Gastroesophageal sphincter (tissue), 4 donors: Measurements from ENCODE around the gene YEATS2. TPM values are rescaled to one million over a fixed set of nuclear protein-coding genes. Genes with fewer than 3 reads are reported as not detected.

Source experiments
- ATAC-seq: fragments of 150-250 bp; one replicate; pipeline ENCODE4 v1.9.1; 2016; ENCODE audit warnings: mild to moderate bottlenecking, moderate library complexity
- H3K27ac ChIP-seq, 4 donors: fragments of 200-600 bp; sonication (generic) in 3 of 4; 1 replicate in 3 of 4; 2 replicates in 1 of 4; pipeline ENCODE4 v1.5.1; 2016 to 2019
- H3K27me3 ChIP-seq: fragments of 200-600 bp; sonication (generic); one replicate; pipeline ENCODE4 v1.5.1; 2019
- H3K36me3 ChIP-seq, 2 donors: fragments of 200-600 bp; sonication (generic); one replicate each; pipeline ENCODE4 v1.5.1; 2019; ENCODE audit warnings: control low read depth in 1 of 2
- H3K4me1 ChIP-seq, 3 donors: fragments of 200-600 bp; sonication (generic); 1 replicate in 2 of 3; 2 replicates in 1 of 3; pipeline ENCODE4 v1.5.1; 2016 to 2019; ENCODE audit warnings: control low read depth in 2 of 3
- H3K4me3 ChIP-seq, 2 donors: fragments of 200-600 bp; sonication (generic); one replicate each; pipeline ENCODE4 v1.5.1; 2019; ENCODE audit warnings: mild to moderate bottlenecking in 1 of 2, moderate library complexity in 1 of 2
- H3K9me3 ChIP-seq, 3 donors: fragments of 200-600 bp; sonication (generic); one replicate each; pipeline ENCODE4 v1.5.1; 2017 to 2019; ENCODE audit warnings: control low read depth in 2 of 3
- CTCF ChIP-seq, 4 experiments: fragments of 200-600 bp in 2 of 4; fragments of 450-650 bp in 2 of 4; sonication (generic) in 1 of 4; IDR thresholded peaks; one replicate each; pipeline ENCODE4 v1.5.1; 2017 to 2019; ENCODE audit warnings: antibody characterized with exemption in 4 of 4, mild to moderate bottlenecking in 2 of 4, moderate library complexity in 2 of 4
- EP300 ChIP-seq: sonication (generic); formaldehyde crosslinking; IDR thresholded peaks from one replicate; pipeline ENCODE4 v1.6.1; 2017; ENCODE audit warnings: antibody characterized with exemption, mild to moderate bottlenecking
- POLR2A ChIP-seq, 2 donors: fragments of 450-650 bp; IDR thresholded peaks; one replicate each; pipeline ENCODE4 v1.6.1; 2017; ENCODE audit warnings: antibody characterized with exemption in 2 of 2, mild to moderate bottlenecking in 2 of 2, moderate library complexity in 1 of 2
- POLR2AphosphoS5 ChIP-seq: sonication (generic); formaldehyde crosslinking; IDR thresholded peaks from one replicate; pipeline ENCODE4 v1.6.1; 2017; ENCODE audit warnings: antibody characterized with exemption
- WGBS, 2 donors: methylation state at CpG; one replicate each; pipeline ENCODE4 v1.1.5; 2018; ENCODE audit warnings: low coverage in 1 of 2; 5-methylcytosine and 5-hydroxymethylcytosine counted together
- total RNA-seq, 4 donors: library from RNA; depleted of rRNA; stranded (reverse); fragments of >200 nt; gene quantifications; one replicate each; pipeline ENCODE4 v1.1.0, GENCODE V29; 2016

YEATS2 gene
- total RNA-seq, 4 donors from 2014 or later: 19.3 to 33.1 (median 27.6) TPM

GRCh38 chr3:183828538-183828870 is 130.9 kb downstream of the YEATS2 start:
- Histone ChIP-seq H3K27me3 (no peaks in the 10 kb centered on the region), H3K4me3 (no peak overlapping the region), H3K27ac (no peak overlapping the region), H3K4me1 (peaks cover 0 to 19% (median 9%) of the 10 kb centered on the region in 3 donors), H3K9me3 (no peaks in the 10 kb centered on the region), H3K36me3 (peaks cover 0 to 58% of the 10 kb centered on the region in 2 donors)
- 93% methylated on average over 7 of the region's 7 CpGs; no CpG with 5 or more reads in 1 of the 2 donors for WGBS, 2 donors
- TF ChIP-seq CTCF (IDR thresholded peaks at IDR 0.05): no peak
- no peak for TF ChIP-seq POLR2A (IDR thresholded peaks at IDR 0.05)
- TF ChIP-seq EP300: no peak
- no peak for TF ChIP-seq POLR2AphosphoS5
- ATAC-seq: no peak

GRCh38 chr3:183829466-183829865 is 131.9 kb downstream of the YEATS2 start:
- TF ChIP-seq POLR2AphosphoS5 (no peak), POLR2A (IDR thresholded peaks at IDR 0.05) (no peak)
- 90 to 92% methylated on average over 4 to 8 of the region's 9 CpGs for WGBS, 2 donors
- ATAC-seq: no peak

GRCh38 chr3:183830187-183830586 is 132.6 kb downstream of the YEATS2 start:
- ATAC-seq: no peak
- peaks cover 0 to 71% of the 10 kb centered on the region in 2 donors for H3K36me3 ChIP-seq
- no peaks in the 10 kb centered on the region for H3K9me3 ChIP-seq
- WGBS, 2 donors: 100% methylated on average over 3 of the region's 9 CpGs; no CpG with 5 or more reads in 1 of the 2 donors
- no peak overlapping the region for H3K27ac ChIP-seq
- no peaks in the 10 kb centered on the region for H3K27me3 ChIP-seq
- peaks cover 0 to 7% (median 3%) of the 10 kb centered on the region in 3 donors for H3K4me1 ChIP-seq
- no peak for TF ChIP-seq POLR2A (IDR thresholded peaks at IDR 0.05)
- no peak for TF ChIP-seq POLR2AphosphoS5
- TF ChIP-seq EP300: no peak
- no peak for TF ChIP-seq CTCF (IDR thresholded peaks at IDR 0.05)
- no peak overlapping the region for H3K4me3 ChIP-seq

More at GRCh38 chr3:183829466-183829865, 131.9 kb downstream of the YEATS2 start:
- H3K4me3 ChIP-seq: no peak overlapping the region
- H3K36me3 ChIP-seq: peaks cover 0 to 68% of the 10 kb centered on the region in 2 donors
- no peaks in the 10 kb centered on the region for H3K27me3 ChIP-seq
- no peak overlapping the region for H3K27ac ChIP-seq
- H3K4me1 ChIP-seq: peaks cover 0 to 14% (median 7%) of the 10 kb centered on the region in 3 donors
- no peaks in the 10 kb centered on the region for H3K9me3 ChIP-seq

GRCh38 chr3:183833516-183833915 is 135.9 kb downstream of the YEATS2 start:
- H3K4me1 ChIP-seq: no peaks in the 10 kb centered on the region
- 88 to 100% methylated on average over 3 to 6 of the region's 6 CpGs for WGBS, 2 donors
- no peak overlapping the region for H3K27ac ChIP-seq
- H3K36me3 ChIP-seq: peaks cover 0 to 90% of the 10 kb centered on the region in 2 donors
- no peaks in the 10 kb centered on the region for H3K27me3 ChIP-seq
- H3K9me3 ChIP-seq: no peaks in the 10 kb centered on the region
- TF ChIP-seq POLR2AphosphoS5 (no peak), EP300 (no peak), POLR2A (IDR thresholded peaks at IDR 0.05) (no peak), CTCF (IDR thresholded peaks at IDR 0.05) (no peak)
- no peak for ATAC-seq
- H3K4me3 ChIP-seq: no peak overlapping the region

- TF ChIP-seq POLR2AphosphoS5 (no peak), CTCF (IDR thresholded peaks at IDR 0.05) (no peak), EP300 (no peak), POLR2A (IDR thresholded peaks at IDR 0.05) (no peak)
- Histone ChIP-seq H3K27me3 (no peaks in the 10 kb centered on the region), H3K4me1 (no peaks in the 10 kb centered on the region), H3K4me3 (no peak overlapping the region), H3K27ac (no peak overlapping the region), H3K9me3 (no peaks in the 10 kb centered on the region), H3K36me3 (peaks cover 3 to 92% of the 10 kb centered on the region in 2 donors)
- 100% methylated on average over 2 of the region's 9 CpGs; no CpG with 5 or more reads in 1 of the 2 donors for WGBS, 2 donors
- ATAC-seq: no peak
These were observed 139.8 kb downstream of the YEATS2 start for GRCh38 chr3:183837390-183837789.
